GM15510 (cell line): Measurements from ENCODE around the gene C6orf163.

Experiments used
- POLR2A ChIP-seq: IDR thresholded peaks from 3 replicates; pipeline ENCODE4 v1.6.1; 2011; ENCODE audit warnings: borderline replicate concordance; ENCODE audit not compliant: insufficient read length; ENCODE audit errors: extremely low read depth

The C6orf163 gene

DNA sequence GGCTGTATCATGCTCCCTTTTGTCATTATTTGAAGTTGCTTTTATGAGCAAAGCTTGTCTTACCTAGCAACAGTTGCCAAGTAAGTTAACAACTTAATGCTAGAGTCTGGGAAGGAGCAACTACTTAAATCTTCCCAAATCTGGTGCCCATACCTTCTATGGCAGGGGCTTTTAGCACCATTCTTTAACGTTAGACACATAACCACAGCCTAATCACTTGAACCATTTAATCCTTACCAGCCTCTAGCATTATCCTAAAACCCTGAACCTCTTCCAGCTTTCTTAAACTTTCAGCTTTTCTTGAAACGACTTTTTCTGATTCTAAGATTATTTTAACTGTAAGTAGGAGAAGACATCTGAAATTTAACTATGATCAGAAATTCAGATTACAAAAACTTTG, at the start of gene C6orf163:
TSS of gene C6orf163 (plus strand) at position 83 of the 400 bp plus-strand sequence. CDS start at position 370, 287 bp downstream.
- no peak for TF ChIP-seq POLR2A

DNA sequence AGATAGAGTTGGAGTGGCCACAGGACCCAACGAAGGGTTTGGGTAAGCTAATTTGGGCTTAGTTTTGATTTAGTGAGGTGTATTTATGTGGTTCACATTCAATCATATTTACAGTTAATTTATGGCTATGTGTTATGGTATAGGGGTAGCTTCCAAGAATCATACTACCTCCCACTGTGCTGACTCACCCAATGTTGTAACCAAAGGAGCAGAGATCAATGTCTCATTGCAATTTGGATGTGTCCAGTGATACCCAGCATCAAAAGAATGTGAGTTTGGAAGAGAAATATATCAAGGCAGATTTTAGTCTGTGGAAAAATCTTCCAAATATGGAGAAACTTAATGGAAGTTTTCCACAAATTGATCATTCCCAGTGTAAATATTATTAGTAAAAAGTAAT, 47.5 kb upstream of the C6orf163 start:
- no peak for TF ChIP-seq POLR2A

DNA sequence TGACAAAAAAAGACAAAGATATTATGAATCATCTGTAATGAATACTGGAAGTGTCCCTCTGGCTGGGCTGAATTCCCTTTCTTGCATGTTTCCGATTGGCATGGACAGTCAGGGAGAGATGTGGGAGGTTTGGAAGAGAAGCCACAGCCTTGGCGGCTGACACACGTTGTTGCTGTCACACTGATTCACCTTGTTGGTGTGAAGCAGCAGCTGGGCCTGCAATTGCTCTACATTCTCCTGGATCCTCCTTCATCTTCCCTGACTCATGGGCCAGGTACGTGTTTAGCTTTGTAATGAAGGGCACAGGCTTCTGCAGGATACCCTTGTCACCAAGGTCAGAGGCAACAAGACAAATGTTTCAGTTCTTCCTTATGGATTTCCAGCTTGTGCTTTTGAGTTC, 35.6 kb upstream of the C6orf163 start:
- TF ChIP-seq POLR2A = no peak

DNA sequence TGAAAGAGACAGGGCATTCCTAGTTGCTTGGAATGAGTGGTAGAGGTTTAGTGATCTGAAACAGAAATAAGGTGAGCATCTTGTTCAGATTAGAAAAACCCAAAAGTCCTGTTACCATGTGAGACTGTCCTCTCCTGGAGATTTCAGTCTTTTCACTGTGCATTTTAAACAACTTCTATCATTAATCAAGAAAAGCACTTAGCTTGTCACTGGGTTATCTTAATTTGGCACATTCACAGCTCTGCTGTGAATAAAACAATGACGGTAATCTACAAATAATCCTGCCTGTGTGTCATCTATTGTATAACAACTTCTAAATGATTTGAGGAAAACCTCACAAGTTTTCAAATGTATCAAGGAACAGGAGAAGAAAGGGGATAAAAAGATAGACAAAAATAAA, 31.8 kb upstream of the C6orf163 start:
- TF ChIP-seq POLR2A = no peak

DNA sequence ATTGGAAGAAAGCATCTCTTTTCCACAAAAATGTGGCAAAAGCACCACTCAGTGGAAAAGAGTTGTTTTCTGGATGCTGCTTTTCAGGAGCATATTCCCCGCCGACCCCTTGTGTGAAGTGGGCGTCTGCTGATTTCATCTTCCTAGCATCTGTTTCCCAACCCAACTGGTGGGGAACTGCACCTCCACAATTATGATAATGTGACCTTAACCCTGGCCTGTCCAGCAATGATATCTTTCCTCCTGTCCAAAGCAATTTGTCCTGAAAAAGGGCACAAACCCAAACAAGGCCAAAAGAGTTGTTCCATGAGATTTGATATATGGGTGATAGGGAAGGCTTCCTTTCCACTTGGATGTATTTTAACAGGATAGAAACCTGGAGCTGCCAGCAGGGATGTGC, 29.5 kb upstream of the C6orf163 start:
- no peak for TF ChIP-seq POLR2A

DNA sequence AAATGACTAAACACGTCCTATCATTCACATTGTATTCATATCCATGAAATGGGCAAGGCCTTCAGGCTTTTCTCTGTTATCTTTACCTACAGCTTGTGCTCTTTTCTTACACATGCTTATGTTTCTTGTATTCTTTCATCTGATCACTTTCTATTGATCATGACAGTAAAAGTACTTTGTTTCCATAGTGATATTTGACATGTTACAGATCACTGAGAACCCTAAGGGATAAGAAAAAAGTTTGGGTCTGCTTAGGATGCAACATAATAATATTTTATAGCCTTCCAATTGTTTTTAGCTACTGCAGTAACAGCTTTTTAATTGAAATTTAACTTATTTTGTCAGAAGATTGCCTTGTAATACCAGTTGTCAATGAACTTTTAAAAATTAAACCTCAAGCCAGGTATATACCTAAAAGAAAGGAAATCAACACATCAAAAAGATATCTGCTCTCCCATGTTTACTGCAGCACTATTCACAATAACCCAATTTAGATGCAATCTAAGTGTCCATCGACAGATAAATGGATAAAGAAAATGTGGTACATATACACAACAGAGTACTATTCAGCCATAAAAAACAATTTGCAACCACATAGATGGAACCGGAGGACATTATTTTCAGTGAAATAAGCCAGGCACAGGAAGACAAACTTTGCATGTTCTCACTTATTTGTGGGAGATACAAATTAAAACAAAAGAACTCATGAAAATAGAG, 25.2 kb upstream of the C6orf163 start:
- TF ChIP-seq POLR2A = no peak

DNA sequence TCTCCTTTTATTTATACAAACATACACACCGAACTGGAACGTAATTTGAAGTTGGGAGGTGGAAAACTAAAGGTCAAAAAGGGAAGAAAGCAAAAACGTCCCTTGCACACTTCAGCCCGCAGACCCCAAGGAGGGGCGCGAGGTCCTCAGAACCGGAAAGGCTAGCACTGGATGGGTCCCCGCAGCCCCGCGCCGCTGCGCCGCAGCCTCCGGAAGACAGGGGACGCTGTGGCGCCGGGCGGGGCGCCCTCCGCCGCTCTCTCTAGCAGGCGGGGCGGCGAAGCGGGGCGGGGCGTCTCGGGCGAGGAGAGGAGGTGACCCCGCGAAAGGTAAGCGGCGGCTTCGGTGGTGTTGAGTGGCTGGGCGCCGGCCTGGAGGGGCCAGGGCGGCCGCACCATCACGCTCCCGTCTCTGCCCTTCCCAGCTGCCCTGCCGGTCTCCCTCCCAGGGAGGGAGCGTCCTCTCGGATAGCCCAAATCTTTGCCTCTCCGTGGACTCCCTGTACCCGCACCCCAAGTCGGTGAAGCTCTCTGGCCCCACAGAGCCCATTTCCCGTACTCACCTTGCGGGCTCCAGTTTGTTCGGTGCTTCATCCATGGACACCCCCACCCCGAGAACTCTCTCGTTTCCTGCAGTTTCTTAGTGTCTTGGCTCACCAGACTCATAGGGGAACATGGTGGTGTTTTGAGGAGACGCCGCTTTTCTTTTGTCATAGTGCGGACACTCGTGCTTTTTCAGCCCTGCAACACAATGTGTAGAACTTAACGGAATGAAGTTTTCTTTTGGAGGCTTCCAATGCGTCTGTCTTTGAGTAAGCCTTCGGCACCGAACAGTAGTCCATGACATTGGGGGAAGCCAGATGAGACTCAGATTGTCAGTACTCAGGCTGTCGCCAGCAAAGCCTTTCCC, 22.1 kb upstream of the C6orf163 start, which contains the start of gene SMIM8:
TSS of gene SMIM8 (plus strand) at position 285 of the 909 bp plus-strand sequence. CDS start 14,444 bp downstream, outside the sequence.
- peak; percentile 87 for TF ChIP-seq POLR2A

DNA sequence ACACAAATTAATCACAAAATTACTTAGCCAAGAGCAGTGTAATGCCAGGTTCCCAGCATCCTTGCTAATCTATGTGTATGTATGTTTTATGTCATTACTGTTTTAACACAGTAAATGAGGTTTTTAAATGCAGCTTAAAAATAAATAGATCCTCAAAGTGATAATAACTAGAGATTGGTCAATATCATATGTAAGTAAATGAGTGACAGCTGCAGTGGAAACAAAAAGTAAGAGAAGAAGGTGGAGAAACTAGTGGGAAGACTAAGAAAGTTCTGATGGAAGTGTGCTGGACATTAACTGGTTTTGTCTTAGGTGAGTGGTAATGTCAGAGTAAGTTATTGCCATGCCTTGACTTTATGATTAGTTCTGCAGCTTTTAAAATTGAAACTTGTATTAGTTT, 13.7 kb upstream of the C6orf163 start:
- no peak for TF ChIP-seq POLR2A

DNA sequence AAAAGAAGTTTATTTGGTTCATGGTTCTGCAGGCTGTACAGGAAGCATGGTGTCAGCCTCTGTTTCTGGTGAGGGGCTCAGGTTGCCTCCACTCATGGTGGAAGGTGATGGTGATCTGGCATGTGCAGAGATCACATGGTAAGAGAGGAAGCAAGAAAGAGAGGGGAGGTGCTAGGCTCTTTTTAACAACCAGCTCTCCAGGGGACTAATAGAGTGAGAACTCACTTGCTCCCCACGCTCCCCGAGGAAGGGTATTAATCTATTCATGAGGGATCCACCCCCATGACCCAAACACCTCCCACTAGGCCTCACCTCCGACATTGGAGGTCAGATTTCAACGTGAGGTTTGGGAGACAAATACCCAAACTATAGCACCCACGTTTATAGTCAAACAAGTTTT, 11.6 kb upstream of the C6orf163 start:
- no peak for TF ChIP-seq POLR2A

DNA sequence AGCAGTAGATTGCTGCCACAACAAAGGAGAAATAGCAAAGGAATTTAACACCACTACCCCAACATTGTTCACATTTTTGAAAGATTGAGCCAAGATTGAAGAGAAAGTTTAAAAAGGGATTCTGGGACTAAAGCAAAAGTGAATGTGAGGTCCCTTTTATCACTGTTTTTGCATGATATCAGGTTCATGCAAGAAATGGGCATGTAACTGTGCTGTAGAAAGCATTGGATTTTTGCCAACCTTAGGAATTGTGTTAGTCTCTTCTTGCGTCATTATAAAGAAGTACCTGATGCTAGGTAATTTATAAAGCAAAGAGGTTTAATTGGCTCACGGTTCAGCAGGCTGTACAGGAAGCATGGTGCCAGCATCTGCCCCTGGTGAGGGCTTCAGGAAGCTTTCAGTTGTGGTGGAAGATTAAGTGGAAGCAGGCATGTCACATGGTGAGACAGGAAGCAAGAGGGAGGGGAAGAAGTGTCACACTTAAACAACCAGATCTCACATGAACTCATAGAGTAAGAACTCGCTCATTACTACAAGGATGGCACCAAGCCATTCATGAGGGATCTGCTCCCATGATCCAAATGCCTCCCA, 10.9 kb upstream of the C6orf163 start:
- TF ChIP-seq POLR2A = no peak

DNA sequence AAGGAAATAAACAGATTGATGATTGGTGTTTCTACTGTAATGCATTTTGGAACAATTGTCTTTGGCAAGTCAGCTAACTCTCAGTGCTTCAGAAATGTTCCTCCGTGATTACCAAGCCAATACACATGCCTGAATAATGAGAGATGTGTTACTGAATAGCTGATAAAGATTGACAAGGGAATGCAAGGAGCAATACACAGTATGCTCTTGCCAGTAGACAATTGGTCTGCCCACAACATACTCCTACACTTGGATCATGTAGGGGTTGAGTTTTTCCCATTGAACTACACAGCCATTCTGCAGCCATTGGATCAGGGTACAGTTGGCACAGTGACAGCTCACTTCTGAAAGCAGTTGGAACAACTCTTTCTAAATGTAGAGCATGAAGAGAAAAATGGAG, 9.9 kb upstream of the C6orf163 start:
- TF ChIP-seq POLR2A = no peak

DNA sequence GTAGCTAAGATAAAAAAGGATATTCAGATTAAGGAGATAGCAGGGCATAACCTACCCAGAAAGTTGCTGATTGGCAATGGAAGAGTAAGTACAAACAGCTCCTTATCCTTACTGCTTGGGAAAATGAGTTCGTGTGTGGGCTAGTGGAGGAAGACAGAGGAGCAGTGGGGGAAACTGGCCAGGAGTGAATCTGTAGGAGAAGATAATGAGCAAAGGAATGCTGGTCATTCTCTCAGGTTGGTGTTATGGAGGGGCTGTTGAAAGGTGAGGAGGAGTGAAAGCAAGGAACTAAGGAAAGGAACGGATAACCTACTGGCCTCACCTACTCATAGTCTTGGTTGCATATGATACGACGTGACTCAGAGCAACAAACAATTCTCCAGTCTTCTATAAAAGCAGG, 8.2 kb upstream of the C6orf163 start:
- TF ChIP-seq POLR2A = no peak

DNA sequence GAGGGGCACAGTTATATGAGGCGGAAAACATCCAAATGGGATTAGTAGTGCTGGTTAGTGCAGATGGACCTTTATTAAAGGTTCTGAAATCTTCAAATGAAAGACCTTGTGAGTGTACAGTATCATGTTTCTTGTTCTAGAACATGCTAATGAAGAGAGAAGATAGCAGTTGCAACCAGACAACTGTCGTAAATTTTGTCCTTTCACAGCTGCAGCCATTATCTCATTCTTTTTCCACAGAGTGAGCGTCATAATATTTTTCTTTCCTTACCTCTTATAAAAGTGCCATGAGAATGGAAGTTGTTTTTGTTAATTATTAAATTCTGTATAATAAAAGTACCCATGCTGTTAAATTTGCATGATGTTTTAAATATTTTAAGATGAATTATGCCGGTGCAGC, 4.4 kb upstream of the C6orf163 start:
- no peak for TF ChIP-seq POLR2A

DNA sequence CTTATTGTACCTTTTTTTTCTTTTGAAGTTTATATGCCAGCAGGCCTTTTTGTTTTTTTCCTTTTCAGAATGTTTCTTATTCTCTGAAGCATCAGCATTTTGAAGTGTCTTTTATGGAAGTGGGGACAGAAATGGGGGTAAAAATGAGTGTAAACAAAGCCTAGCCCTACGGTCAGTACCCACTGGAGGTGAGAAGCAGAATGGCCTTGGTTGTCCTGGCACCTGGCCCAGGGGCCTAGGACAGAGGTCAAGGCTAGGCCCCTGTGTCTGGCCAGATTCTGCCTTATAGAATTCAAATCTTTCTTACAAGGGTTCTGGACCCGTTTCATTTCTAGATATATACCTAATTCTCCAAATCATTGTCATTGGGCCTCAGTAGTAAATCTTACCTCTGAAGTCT, 3.5 kb upstream of the C6orf163 start:
- no peak for TF ChIP-seq POLR2A

DNA sequence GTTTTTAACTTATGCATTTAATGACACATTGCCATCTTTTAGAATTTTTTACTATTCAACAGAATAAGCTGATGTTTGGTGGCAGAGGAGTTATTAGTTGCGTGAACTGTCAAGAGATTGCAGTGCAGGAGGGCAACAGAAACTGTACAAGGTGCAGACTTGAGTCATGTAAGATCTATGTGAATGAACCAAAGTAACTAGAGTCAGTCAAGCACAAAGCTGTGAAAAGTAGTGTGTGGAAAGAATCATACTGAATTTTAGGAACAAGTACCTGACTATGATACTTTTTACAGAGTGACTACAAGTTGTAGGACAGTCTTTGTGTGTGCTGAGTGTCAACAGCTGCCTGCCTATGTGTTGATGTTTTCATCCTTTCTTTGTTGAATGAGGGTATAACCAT, 2.7 kb upstream of the C6orf163 start:
- no peak for TF ChIP-seq POLR2A
